Measurements from ENCODE around the gene HSPA6. TPM values are rescaled to one million over a fixed set of nuclear protein-coding genes. Genes with fewer than 3 reads are reported as not detected.

The HSPA6 gene
- total and polyA plus RNA-seq, 4 donors, result 0.77 to 25.8 (median 1.1) TPM

- DNase-seq (ENCODE audit: low read depth in 4 of 6, low spot score in 6 of 6), result peak in 5 of 6 donors; percentile 30 to 83 (median 36)
- WGBS (ENCODE audit: insufficient coverage), result 83% methylated on average over 4 of the region's 8 CpGs
- Histone ChIP-seq H3K4me3 (ENCODE audit: low read depth, low read length) (no peak overlapping the region), H3K4me1 (ENCODE audit: control insufficient read depth, insufficient read depth, low read length) (no peaks in the 10 kb centered on the region), H3K36me3 (ENCODE audit: control insufficient read depth, insufficient read depth, low read length) (no peaks in the 10 kb centered on the region), H3K9me3 (ENCODE audit: control insufficient read depth, insufficient read depth, low read length) (no peaks in the 10 kb centered on the region), H3K27me3 (ENCODE audit: control insufficient read depth, insufficient read depth, low read length) (peaks cover 19% of the 10 kb centered on the region), H3K27ac (ENCODE audit: low read depth, low read length) (no peak overlapping the region)
These were observed 37.3 kb upstream of the HSPA6 start for GRCh38 chr1:161486806-161487741.

GRCh38 chr1:161491472-161491871 lies 32.9 kb upstream of the HSPA6 start:
- H3K9me3 ChIP-seq (ENCODE audit: control insufficient read depth, insufficient read depth, low read length), result no peaks in the 10 kb centered on the region
- H3K27ac ChIP-seq (ENCODE audit: low read depth, low read length), result no peak overlapping the region
- DNase-seq (ENCODE audit: low read depth in 4 of 6, low spot score in 6 of 6), result no peak
- no peaks in the 10 kb centered on the region for H3K36me3 ChIP-seq (ENCODE audit: control insufficient read depth, insufficient read depth, low read length)
- H3K27me3 ChIP-seq (ENCODE audit: control insufficient read depth, insufficient read depth, low read length), result peaks cover 10% of the 10 kb centered on the region
- no peak overlapping the region for H3K4me3 ChIP-seq (ENCODE audit: low read depth, low read length)
- WGBS (ENCODE audit: insufficient coverage), result 80% methylated on average over 3 of the region's 5 CpGs
- no peaks in the 10 kb centered on the region for H3K4me1 ChIP-seq (ENCODE audit: control insufficient read depth, insufficient read depth, low read length)

DNA sequence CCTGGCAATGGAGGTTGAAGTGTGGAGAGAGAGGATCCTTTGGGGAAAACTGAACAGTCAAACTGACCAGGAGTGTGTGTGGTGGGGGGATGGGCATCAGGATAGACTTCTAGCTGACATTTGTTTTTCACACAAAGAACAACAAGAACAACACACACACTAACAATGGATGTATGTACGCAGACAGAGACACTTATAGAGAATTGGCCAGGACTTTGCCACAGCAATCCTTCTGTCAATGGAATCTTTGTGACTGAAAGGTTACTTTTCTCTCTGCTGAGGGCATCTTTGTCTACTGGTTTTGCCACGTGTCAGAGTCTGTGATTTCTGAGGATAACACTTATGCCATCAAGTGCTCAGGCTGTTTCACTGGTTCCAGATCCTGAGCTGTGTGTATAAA lies 31.5 kb upstream of the HSPA6 start:
- WGBS (ENCODE audit: insufficient coverage), result no CpG with 5 or more reads among the region's 2 CpGs
- Histone ChIP-seq H3K4me3 (ENCODE audit: low read depth, low read length) (no peak overlapping the region), H3K27ac (ENCODE audit: low read depth, low read length) (no peak overlapping the region), H3K36me3 (ENCODE audit: control insufficient read depth, insufficient read depth, low read length) (no peaks in the 10 kb centered on the region), H3K4me1 (ENCODE audit: control insufficient read depth, insufficient read depth, low read length) (no peaks in the 10 kb centered on the region), H3K27me3 (ENCODE audit: control insufficient read depth, insufficient read depth, low read length) (peaks cover 10% of the 10 kb centered on the region), H3K9me3 (ENCODE audit: control insufficient read depth, insufficient read depth, low read length) (no peaks in the 10 kb centered on the region)
- DNase-seq (ENCODE audit: low read depth in 4 of 6, low spot score in 6 of 6), result peak in 1 of 6 donors; percentile 25

GRCh38 chr1:161494091-161494735 lies 30.1 kb upstream of the HSPA6 start:
- Histone ChIP-seq H3K9me3 (ENCODE audit: control insufficient read depth, insufficient read depth, low read length) (no peaks in the 10 kb centered on the region), H3K27ac (ENCODE audit: low read depth, low read length) (no peak overlapping the region), H3K4me1 (ENCODE audit: control insufficient read depth, insufficient read depth, low read length) (no peaks in the 10 kb centered on the region), H3K36me3 (ENCODE audit: control insufficient read depth, insufficient read depth, low read length) (no peaks in the 10 kb centered on the region), H3K4me3 (ENCODE audit: low read depth, low read length) (no peak overlapping the region), H3K27me3 (ENCODE audit: control insufficient read depth, insufficient read depth, low read length) (peaks cover 10% of the 10 kb centered on the region)
- WGBS (ENCODE audit: insufficient coverage), result 86% methylated on average over 2 of the region's 3 CpGs
- DNase-seq (ENCODE audit: low read depth in 4 of 6, low spot score in 6 of 6), result no peak

DNA sequence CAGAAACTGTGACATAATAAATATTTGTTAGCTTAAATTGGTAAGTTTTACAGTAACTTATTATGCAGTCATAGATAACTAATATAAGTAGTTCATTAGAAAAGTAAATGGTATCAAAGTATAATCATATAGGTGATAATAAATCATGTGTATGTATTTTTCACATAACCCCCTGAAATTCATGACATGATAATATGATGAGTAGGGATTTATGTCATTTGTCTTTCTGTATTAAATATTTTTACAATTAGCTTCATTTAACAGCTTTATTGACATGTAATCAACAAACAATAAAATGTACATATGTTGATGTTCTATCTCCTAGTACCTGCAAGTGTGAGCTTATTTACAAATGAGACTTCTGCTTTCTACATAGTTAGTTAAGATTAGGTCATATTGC lies 28.9 kb upstream of the HSPA6 start:
- H3K4me1 ChIP-seq (ENCODE audit: control insufficient read depth, insufficient read depth, low read length), result no peaks in the 10 kb centered on the region
- no peak overlapping the region for H3K27ac ChIP-seq (ENCODE audit: low read depth, low read length)
- no peak for DNase-seq (ENCODE audit: low read depth in 4 of 6, low spot score in 6 of 6)
- H3K36me3 ChIP-seq (ENCODE audit: control insufficient read depth, insufficient read depth, low read length), result no peaks in the 10 kb centered on the region
- no peak overlapping the region for H3K4me3 ChIP-seq (ENCODE audit: low read depth, low read length)
- H3K27me3 ChIP-seq (ENCODE audit: control insufficient read depth, insufficient read depth, low read length), result peaks cover 3% of the 10 kb centered on the region
- no peaks in the 10 kb centered on the region for H3K9me3 ChIP-seq (ENCODE audit: control insufficient read depth, insufficient read depth, low read length)

DNA sequence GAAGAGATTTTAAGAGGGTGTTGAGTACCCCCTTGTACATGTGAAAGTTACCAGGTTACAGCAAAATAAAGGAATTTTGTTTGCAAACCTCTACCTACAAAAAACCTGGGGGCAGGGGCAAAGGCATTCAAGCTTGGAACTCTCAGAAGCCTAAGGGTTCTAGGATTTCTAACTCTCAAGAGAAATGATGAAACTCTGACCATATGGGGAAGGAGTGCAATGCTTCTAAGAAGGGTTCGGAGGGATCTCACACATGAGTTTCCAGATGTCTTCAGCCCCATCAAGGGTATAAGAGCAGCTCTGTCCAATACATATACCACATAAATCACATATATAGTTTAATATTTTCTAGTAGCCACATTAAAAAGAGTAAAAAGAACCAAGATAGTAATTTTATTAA lies 26.4 kb upstream of the HSPA6 start:
- H3K27ac ChIP-seq (ENCODE audit: low read depth, low read length), result no peak overlapping the region
- no peaks in the 10 kb centered on the region for H3K9me3 ChIP-seq (ENCODE audit: control insufficient read depth, insufficient read depth, low read length)
- no peaks in the 10 kb centered on the region for H3K27me3 ChIP-seq (ENCODE audit: control insufficient read depth, insufficient read depth, low read length)
- no CpG with 5 or more reads among the region's 1 CpG for WGBS (ENCODE audit: insufficient coverage)
- no peak overlapping the region for H3K4me3 ChIP-seq (ENCODE audit: low read depth, low read length)
- H3K4me1 ChIP-seq (ENCODE audit: control insufficient read depth, insufficient read depth, low read length), result no peaks in the 10 kb centered on the region
- DNase-seq (ENCODE audit: low read depth in 4 of 6, low spot score in 6 of 6), result no peak
- H3K36me3 ChIP-seq (ENCODE audit: control insufficient read depth, insufficient read depth, low read length), result no peaks in the 10 kb centered on the region

GRCh38 chr1:161498646-161499045 lies 25.7 kb upstream of the HSPA6 start:
- Histone ChIP-seq H3K27ac (ENCODE audit: low read depth, low read length) (no peak overlapping the region), H3K4me1 (ENCODE audit: control insufficient read depth, insufficient read depth, low read length) (no peaks in the 10 kb centered on the region)

DNA sequence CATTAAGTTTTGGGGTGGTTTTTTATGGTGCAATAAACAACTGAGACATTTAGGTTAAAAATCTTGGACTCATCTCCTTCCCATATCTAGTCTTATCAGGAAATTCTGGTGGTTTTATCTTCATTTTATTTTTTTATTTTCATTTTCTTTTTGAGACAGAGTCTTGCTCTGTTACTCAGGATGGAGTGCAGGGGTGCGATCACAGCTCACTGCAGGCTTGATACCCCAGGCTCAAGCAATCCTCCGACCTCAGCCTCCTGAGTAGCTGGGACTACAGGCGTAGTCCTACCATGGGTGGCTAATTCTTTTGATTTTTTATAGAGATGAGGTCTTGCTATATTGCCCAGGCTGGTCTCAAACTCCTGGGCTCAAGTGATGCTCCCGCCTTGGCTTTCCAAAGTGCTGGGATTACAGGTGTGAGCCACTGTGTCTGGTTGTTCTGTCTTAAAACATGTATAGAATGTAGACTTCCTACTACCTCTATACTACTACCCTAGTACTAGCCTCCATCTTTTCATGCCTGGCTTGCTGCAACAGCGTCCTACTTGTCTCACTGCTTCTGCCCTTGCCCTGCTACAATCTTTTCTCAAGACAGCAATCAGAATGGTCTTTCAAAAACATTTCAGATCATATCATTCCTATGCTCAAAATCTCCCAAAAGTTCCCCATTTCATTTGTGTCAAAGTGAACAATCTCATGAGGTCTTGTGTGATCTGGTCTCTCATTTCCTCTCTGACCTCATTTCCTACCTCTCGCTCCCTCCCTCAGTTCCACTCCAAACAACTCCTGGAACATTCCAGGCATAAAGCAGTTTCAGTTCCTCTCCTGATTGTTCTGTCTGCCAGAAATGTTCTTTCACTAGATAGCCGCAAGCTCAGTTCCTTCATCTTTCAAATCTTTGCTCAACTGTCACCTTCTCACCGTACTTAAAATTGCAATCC lies 25.0 kb upstream of the HSPA6 start:
- H3K4me3 ChIP-seq (ENCODE audit: low read depth, low read length), result no peak overlapping the region
- H3K4me1 ChIP-seq (ENCODE audit: control insufficient read depth, insufficient read depth, low read length), result no peaks in the 10 kb centered on the region
- H3K9me3 ChIP-seq (ENCODE audit: control insufficient read depth, insufficient read depth, low read length), result no peaks in the 10 kb centered on the region
- no peaks in the 10 kb centered on the region for H3K36me3 ChIP-seq (ENCODE audit: control insufficient read depth, insufficient read depth, low read length)
- no peak overlapping the region for H3K27ac ChIP-seq (ENCODE audit: low read depth, low read length)
- 84% methylated on average over 6 of the region's 8 CpGs for WGBS (ENCODE audit: insufficient coverage)
- DNase-seq (ENCODE audit: low read depth in 4 of 6, low spot score in 6 of 6), result no peak
- no peaks in the 10 kb centered on the region for H3K27me3 ChIP-seq (ENCODE audit: control insufficient read depth, insufficient read depth, low read length)

More at GRCh38 chr1:161498646-161499045, 25.7 kb upstream of the HSPA6 start:
- WGBS (ENCODE audit: insufficient coverage), result 90% methylated on average over 2 of the region's 2 CpGs
- Histone ChIP-seq H3K36me3 (ENCODE audit: control insufficient read depth, insufficient read depth, low read length) (no peaks in the 10 kb centered on the region), H3K27me3 (ENCODE audit: control insufficient read depth, insufficient read depth, low read length) (no peaks in the 10 kb centered on the region), H3K4me3 (ENCODE audit: low read depth, low read length) (no peak overlapping the region), H3K9me3 (ENCODE audit: control insufficient read depth, insufficient read depth, low read length) (no peaks in the 10 kb centered on the region)
- no peak for DNase-seq (ENCODE audit: low read depth in 4 of 6, low spot score in 6 of 6)

DNA sequence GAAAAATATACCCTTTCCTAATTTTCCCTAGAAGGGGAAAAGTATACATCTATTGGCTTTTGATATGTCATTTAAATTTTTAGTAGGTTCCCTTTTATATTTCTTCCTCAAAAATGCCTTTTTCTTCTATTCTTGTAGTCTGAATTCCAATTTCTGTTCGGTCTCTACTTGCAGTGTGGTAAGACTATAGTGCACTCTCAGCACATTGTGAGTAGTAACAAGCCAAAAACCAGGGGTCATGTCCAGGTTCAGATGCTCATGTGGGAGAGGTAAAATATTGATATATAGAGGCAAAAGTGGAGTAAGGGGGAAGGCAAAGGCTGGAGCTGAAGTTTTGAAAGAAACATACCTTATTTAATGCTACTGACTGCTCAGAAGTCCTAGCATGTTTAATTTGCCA lies 23.1 kb upstream of the HSPA6 start:
- Histone ChIP-seq H3K4me3 (ENCODE audit: low read depth, low read length) (no peak overlapping the region), H3K4me1 (ENCODE audit: control insufficient read depth, insufficient read depth, low read length) (no peaks in the 10 kb centered on the region), H3K27ac (ENCODE audit: low read depth, low read length) (no peak overlapping the region), H3K27me3 (ENCODE audit: control insufficient read depth, insufficient read depth, low read length) (no peaks in the 10 kb centered on the region), H3K36me3 (ENCODE audit: control insufficient read depth, insufficient read depth, low read length) (no peaks in the 10 kb centered on the region), H3K9me3 (ENCODE audit: control insufficient read depth, insufficient read depth, low read length) (no peaks in the 10 kb centered on the region)
- 100% methylated on average over 1 of the region's 1 CpG for WGBS (ENCODE audit: insufficient coverage)
- no peak for DNase-seq (ENCODE audit: low read depth in 4 of 6, low spot score in 6 of 6)

Data from spinal cord (tissue), 10 donors.